ENCODE results near the gene ZNF367.
A peak's percentile ranks its signal among the peaks of the same experiment; 100 is the strongest.

ZNF367 gene
- long read RNA-seq, partial matches to known transcripts: 29 of 30 reads
- long read RNA-seq, other reads (novel, unspliced or antisense): 1 of 30 reads

DNA sequence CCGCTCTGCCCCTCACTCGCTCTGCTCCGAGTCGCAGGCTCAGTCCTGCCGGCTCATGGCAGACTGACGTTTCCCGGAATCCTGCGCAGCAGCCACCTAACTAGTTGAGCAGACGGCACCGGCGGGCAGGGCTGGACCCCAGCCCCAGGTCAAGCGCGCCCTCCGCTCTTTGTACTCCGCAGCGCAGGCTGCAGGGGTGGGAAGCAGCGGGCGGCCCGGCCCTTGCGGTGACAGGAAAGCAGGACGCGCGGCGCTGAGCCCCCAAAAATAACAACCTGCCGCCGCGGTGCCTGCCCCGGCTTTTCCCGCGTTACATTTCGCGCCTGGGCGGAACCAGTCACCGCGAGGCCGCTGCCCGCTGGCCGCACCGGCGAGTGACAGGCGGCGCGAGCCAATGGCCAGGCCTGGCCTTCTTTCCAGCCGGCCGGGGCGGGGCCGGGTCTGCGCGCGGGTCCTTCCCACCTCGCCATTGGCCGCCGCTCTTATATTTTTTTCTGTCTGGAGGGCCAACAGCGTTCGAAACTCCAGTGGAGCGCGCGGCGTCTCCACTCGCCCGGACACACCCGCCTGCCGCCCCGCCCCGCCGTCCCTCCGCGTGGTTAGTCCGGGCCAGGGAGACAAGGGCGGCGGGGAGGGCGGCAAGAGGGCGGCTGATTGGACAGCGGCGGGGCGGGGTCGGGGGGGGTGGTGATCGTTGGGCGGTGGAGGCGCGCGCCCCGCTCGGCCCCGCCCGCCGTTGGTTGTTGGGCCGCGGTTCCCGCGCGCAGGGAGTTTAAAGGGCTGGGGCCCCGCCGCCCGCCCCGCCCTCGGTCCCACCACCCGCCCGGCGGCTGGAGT lies at the start of gene ZNF367:
Gene ZNF367, minus strand, starts transcription at position 288 of the 837 bp plus-strand sequence. CDS start 338 bp downstream, outside the sequence.
- Histone ChIP-seq H3K4me3 (replicated peaks; ENCODE audit: insufficient read depth, low read length) (peak within 1 kb of the TSS; percentile 79), H3K27ac (replicated peaks) (peak within 1 kb of the TSS; percentile 100), H3K27me3 (ENCODE audit: insufficient read depth, poor library complexity, severe bottlenecking) (no peaks in the 10 kb centered on the region)
- DNase-seq (ENCODE audit: low read depth in 1 of 2, low spot score in 1 of 2): peak; percentile 82 to 96
- TF ChIP-seq SPI1 (IDR thresholded peaks at IDR 0.05; ENCODE audit: borderline replicate concordance, low read depth) (no peak), POLR2AphosphoS5 (IDR thresholded peaks at IDR 0.05; ENCODE audit: low read depth) (peak; percentile 78; the same call in 1 of the 2 replicates), GABPA (IDR thresholded peaks at IDR 0.05; ENCODE audit: low read depth) (no peak)
- TF ChIP-seq, protein P1, sequence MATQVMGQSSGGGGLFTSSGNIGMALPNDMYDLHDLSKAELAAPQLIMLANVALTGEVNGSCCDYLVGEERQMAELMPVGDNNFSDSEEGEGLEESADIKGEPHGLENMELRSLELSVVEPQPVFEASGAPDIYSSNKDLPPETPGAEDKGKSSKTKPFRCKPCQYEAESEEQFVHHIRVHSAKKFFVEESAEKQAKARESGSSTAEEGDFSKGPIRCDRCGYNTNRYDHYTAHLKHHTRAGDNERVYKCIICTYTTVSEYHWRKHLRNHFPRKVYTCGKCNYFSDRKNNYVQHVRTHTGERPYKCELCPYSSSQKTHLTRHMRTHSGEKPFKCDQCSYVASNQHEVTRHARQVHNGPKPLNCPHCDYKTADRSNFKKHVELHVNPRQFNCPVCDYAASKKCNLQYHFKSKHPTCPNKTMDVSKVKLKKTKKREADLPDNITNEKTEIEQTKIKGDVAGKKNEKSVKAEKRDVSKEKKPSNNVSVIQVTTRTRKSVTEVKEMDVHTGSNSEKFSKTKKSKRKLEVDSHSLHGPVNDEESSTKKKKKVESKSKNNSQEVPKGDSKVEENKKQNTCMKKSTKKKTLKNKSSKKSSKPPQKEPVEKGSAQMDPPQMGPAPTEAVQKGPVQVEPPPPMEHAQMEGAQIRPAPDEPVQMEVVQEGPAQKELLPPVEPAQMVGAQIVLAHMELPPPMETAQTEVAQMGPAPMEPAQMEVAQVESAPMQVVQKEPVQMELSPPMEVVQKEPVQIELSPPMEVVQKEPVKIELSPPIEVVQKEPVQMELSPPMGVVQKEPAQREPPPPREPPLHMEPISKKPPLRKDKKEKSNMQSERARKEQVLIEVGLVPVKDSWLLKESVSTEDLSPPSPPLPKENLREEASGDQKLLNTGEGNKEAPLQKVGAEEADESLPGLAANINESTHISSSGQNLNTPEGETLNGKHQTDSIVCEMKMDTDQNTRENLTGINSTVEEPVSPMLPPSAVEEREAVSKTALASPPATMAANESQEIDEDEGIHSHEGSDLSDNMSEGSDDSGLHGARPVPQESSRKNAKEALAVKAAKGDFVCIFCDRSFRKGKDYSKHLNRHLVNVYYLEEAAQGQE (IDR thresholded peaks at IDR 0.05; ENCODE audit: insufficient replicate concordance, low read depth): peak; percentile 54

DNA sequence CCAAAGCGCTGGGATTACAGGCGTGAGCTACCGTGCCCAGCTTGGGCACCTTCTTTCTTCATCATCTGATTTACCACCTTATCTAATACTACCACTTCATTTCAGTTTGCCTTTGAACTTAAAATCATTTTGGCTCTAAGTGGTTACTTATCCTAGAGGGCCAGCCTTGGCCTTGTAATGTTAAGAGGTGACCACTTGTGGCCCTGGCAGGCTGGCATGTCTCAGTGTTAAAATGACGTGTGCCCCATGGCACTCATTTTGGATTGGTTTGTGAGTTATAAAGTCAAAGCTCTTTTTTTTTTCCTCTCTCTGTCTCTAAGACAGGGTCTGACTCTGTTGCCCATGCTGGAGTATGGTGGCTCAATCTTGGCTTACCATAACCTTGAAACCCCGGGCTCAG lies 49.6 kb upstream of the ZNF367 start:
- Histone ChIP-seq H3K27ac (replicated peaks) (no peak overlapping the region), H3K4me3 (replicated peaks; ENCODE audit: insufficient read depth, low read length) (no peak overlapping the region), H3K27me3 (ENCODE audit: insufficient read depth, poor library complexity, severe bottlenecking) (no peaks in the 10 kb centered on the region)
- TF ChIP-seq GABPA (IDR thresholded peaks at IDR 0.05; ENCODE audit: low read depth) (no peak), CTCF (IDR thresholded peaks at IDR 0.05; ENCODE audit: insufficient read depth, low read length) (no peak), POLR2AphosphoS5 (IDR thresholded peaks at IDR 0.05; ENCODE audit: low read depth) (no peak), SPI1 (IDR thresholded peaks at IDR 0.05; ENCODE audit: borderline replicate concordance, low read depth) (no peak)
- TF ChIP-seq, protein P1 (IDR thresholded peaks at IDR 0.05; ENCODE audit: insufficient replicate concordance, low read depth): no peak
- DNase-seq (ENCODE audit: low read depth in 1 of 2, low spot score in 1 of 2): no peak

GRCh38 chr9:96464426-96464825 lies 46.3 kb upstream of the ZNF367 start:
- no peak for DNase-seq (ENCODE audit: low read depth in 1 of 2, low spot score in 1 of 2)
- H3K27me3 ChIP-seq (ENCODE audit: insufficient read depth, poor library complexity, severe bottlenecking): no peaks in the 10 kb centered on the region
- H3K4me3 ChIP-seq (replicated peaks; ENCODE audit: insufficient read depth, low read length): no peak overlapping the region
- no peak overlapping the region for H3K27ac ChIP-seq (replicated peaks)
- no peak for TF ChIP-seq POLR2AphosphoS5 (IDR thresholded peaks at IDR 0.05; ENCODE audit: low read depth)
- no peak for TF ChIP-seq SPI1 (IDR thresholded peaks at IDR 0.05; ENCODE audit: borderline replicate concordance, low read depth)
- TF ChIP-seq CTCF (IDR thresholded peaks at IDR 0.05; ENCODE audit: insufficient read depth, low read length): no peak
- TF ChIP-seq, protein P1 (IDR thresholded peaks at IDR 0.05; ENCODE audit: insufficient replicate concordance, low read depth): no peak
- no peak for TF ChIP-seq GABPA (IDR thresholded peaks at IDR 0.05; ENCODE audit: low read depth)

Measured in HL-60 (cell line).